HepG2 (cell line): ENCODE measurements around the gene KCNT2. TPM values are rescaled to one million over a fixed set of nuclear protein-coding genes. Genes with fewer than 3 reads are reported as not detected.

Experiments used
- ATAC-seq: fragments of 200-7000 bp; cut with Tn5 transposase; 3 replicates; pipeline ENCODE4 v1.9.1; 2020; ENCODE audit warnings: mild to moderate bottlenecking, moderate library complexity
- BruUV-seq: library from RNA; stranded (reverse); fragments of 400-500 nt; replicated peaks from 2 replicates; lab custom pipeline; 2021; lab: Mats Ljungman, UMichigan
- CTCF ChIA-PET: fragments of 300-600 bp; formaldehyde crosslinking; extraction: SDS; loops from one replicate; lab custom pipeline; 2021; ENCODE audit warnings: low total read pairs, inconsistent platforms, low intra/inter-chr PET ratio; lab: Yijun Ruan, JAX
- POLR2A ChIA-PET: fragments of 350-600 bp; sonication (Branson Sonifier 250); formaldehyde crosslinking; loops from one replicate; lab custom pipeline; 2020; ENCODE audit warnings: antibody characterized with exemption, inconsistent platforms; lab: Yijun Ruan, JAX
- DNase-seq: peaks from one replicate; pipeline ENCODE4 v3.0.0-alpha.2; 2015; ENCODE audit warnings: low spot score
- FAIRE-seq: peaks from 3 replicates; lab custom pipeline; 2011; peaks lifted over from hg19 to GRCh38; lab: Jason Lieb, UNC
- H2AFZ ChIP-seq: one replicate; pipeline ENCODE4 v1.6.1; 2011; ENCODE audit warnings: low read length, inconsistent platforms
- H3K27ac ChIP-seq: fragments of 300-600 bp; 3 replicates; pipeline ENCODE4 v1.8.0; 2011; ENCODE audit warnings: mixed run types, mild to moderate bottlenecking, mixed read lengths, low read length, inconsistent platforms; ENCODE audit not compliant: insufficient read depth; ENCODE audit errors: extremely low read length
- H3K27me3 ChIP-seq, 2 experiments: fragments of 200-600 bp in 1 of 2; 2 replicates in 1 of 2; 3 replicates in 1 of 2; pipeline versions ENCODE4 v1.6.0 to v1.8.0; 2011; ENCODE audit warnings: low read length in 2 of 2, mild to moderate bottlenecking in 2 of 2, moderate library complexity in 2 of 2, inconsistent platforms in 1 of 2; ENCODE audit not compliant: insufficient read depth in 2 of 2, control insufficient read depth in 1 of 2
- H3K36me3 ChIP-seq, 2 experiments: fragments of 200-600 bp in 1 of 2; replicated peaks in 1 of 2; 2 replicates in 1 of 2; 3 replicates in 1 of 2; pipeline versions ENCODE4 v1.5.1 to v1.8.0; 2011; ENCODE audit warnings: low read length in 2 of 2, inconsistent platforms in 1 of 2; ENCODE audit not compliant: insufficient read depth in 2 of 2, control insufficient read depth in 1 of 2
- H3K4me1 ChIP-seq: 2 replicates; pipeline ENCODE4 v1.5.1; 2012; ENCODE audit warnings: low read length, inconsistent platforms; ENCODE audit not compliant: insufficient read depth
- H3K4me2 ChIP-seq: 2 replicates; pipeline ENCODE4 v1.6.0; 2011; ENCODE audit warnings: low read depth, low read length, inconsistent platforms
- H3K4me3 ChIP-seq, 3 experiments: fragments of 200-600 bp in 1 of 3; sonication (generic), shearing (Covaris generic) in 1 of 3; replicated peaks in 1 of 3; 2 replicates each; pipeline ENCODE4 v1.5.1; 2011 to 2016; ENCODE audit warnings: low read length in 3 of 3, inconsistent platforms in 2 of 3, low read depth in 2 of 3, mild to moderate bottlenecking in 2 of 3, control low read depth in 1 of 3, mixed read lengths in 1 of 3; ENCODE audit not compliant: insufficient read depth in 1 of 3
- H3K79me2 ChIP-seq: one replicate; pipeline ENCODE4 v1.6.1; 2011; ENCODE audit warnings: low read length, inconsistent platforms; ENCODE audit not compliant: insufficient read depth
- H3K9ac ChIP-seq: 2 replicates; pipeline ENCODE4 v1.6.0; 2011; ENCODE audit warnings: mild to moderate bottlenecking, low read depth, low read length, inconsistent platforms; ENCODE audit not compliant: insufficient read depth
- H3K9me3 ChIP-seq: 2 replicates; pipeline ENCODE4 v1.5.1; 2012; ENCODE audit warnings: mild to moderate bottlenecking, low read length
- H4K20me1 ChIP-seq: 2 replicates; pipeline ENCODE4 v1.6.0; 2011; ENCODE audit warnings: inconsistent platforms, mild to moderate bottlenecking, low read length, moderate library complexity; ENCODE audit not compliant: insufficient read depth
- AKNA ChIP-seq: sonication (generic); formaldehyde crosslinking; IDR thresholded peaks from 2 replicates; pipeline ENCODE4 v1.4.0; 2020; ENCODE audit warnings: missing genetic modification reagents, borderline replicate concordance
- ATRX ChIP-seq: sonication (generic); formaldehyde crosslinking; IDR thresholded peaks from 2 replicates; pipeline ENCODE4 v1.4.0; 2020; ENCODE audit warnings: missing genetic modification reagents, borderline replicate concordance
- CCDC6 ChIP-seq: sonication (generic); formaldehyde crosslinking; IDR thresholded peaks from 2 replicates; pipeline ENCODE4 v1.8.1; 2022; ENCODE audit warnings: mild to moderate bottlenecking, missing genetic modification reagents, moderate library complexity
- FOXC1 ChIP-seq: sonication (generic); formaldehyde crosslinking; IDR thresholded peaks from 2 replicates; pipeline ENCODE4 v1.8.0; 2022; ENCODE audit warnings: mild to moderate bottlenecking, missing genetic modification reagents, borderline replicate concordance
- HNRNPUL1 ChIP-seq: fragments of 200-400 bp; formaldehyde crosslinking; IDR thresholded peaks from 2 replicates; pipeline ENCODE4 v1.6.1; 2017; ENCODE audit warnings: low read depth, mild to moderate bottlenecking, low read length, moderate library complexity
- RARA ChIP-seq: IDR thresholded peaks from 2 replicates; pipeline ENCODE4 v1.6.1; 2016; ENCODE audit warnings: missing genetic modification reagents, missing compliant biosample characterization
- SETDB1 ChIP-seq: sonication (generic); formaldehyde crosslinking; IDR thresholded peaks from 2 replicates; pipeline ENCODE4 v1.5.1; 2020; ENCODE audit warnings: missing genetic modification reagents, mild to moderate bottlenecking, borderline replicate concordance
- SNAPC2 ChIP-seq: sonication (generic); formaldehyde crosslinking; IDR thresholded peaks from 2 replicates; pipeline ENCODE4 v1.8.1; 2022; ENCODE audit warnings: mild to moderate bottlenecking, missing genetic modification reagents
- THRA ChIP-seq: sonication (generic); formaldehyde crosslinking; IDR thresholded peaks from 2 replicates; pipeline ENCODE4 v1.4.0; 2020; ENCODE audit warnings: missing genetic modification reagents, borderline replicate concordance
- TSC22D2 ChIP-seq: sonication (generic); formaldehyde crosslinking; IDR thresholded peaks from 2 replicates; pipeline ENCODE4 v1.5.1; 2020; ENCODE audit warnings: missing genetic modification reagents, mild to moderate bottlenecking, borderline replicate concordance
- ZNF264 ChIP-seq: sonication (generic); formaldehyde crosslinking; IDR thresholded peaks from 2 replicates; pipeline ENCODE4 v1.4.0; 2020; ENCODE audit warnings: missing genetic modification reagents
- ZNF317 ChIP-seq: sonication (generic); formaldehyde crosslinking; IDR thresholded peaks from 2 replicates; pipeline ENCODE4 v1.5.0; 2020; ENCODE audit warnings: mild to moderate bottlenecking, missing genetic modification reagents
- ZNF484 ChIP-seq: sonication (generic); formaldehyde crosslinking; IDR thresholded peaks from 2 replicates; pipeline ENCODE4 v1.5.1; 2020; ENCODE audit warnings: mild to moderate bottlenecking, low read depth, missing genetic modification reagents, borderline replicate concordance
- ZNF850 ChIP-seq: sonication (generic); formaldehyde crosslinking; conservative IDR thresholded peaks from 2 replicates; pipeline ENCODE4 v1.9.0; 2021; ENCODE audit warnings: mild to moderate bottlenecking, missing genetic modification reagents
- WGBS: methylation state at CpG from one replicate; pipeline ENCODE4 v1.1.6; 2017; ENCODE audit warnings: low lambda C conversion rate; 5-methylcytosine and 5-hydroxymethylcytosine counted together
- in situ Hi-C: cut with HindIII; loops from 2 replicates; pipeline ENCODE4 v1.10.0; 2017; ENCODE audit warnings: low pct_unique_long_range_greater_than_20kb; ENCODE audit not compliant: extremely low pct_ligation_motif_present
- intact Hi-C: fragments of 100-400 bp; cut with micrococcal nuclease; formaldehyde crosslinking; loops from one replicate; pipeline ENCODE4 v1.10.0; 2022; ENCODE audit not compliant: unreplicated experiment
- polyA plus RNA-seq, 8 experiments: library from polyadenylated mRNA; depleted of rRNA in 3 of 8; stranded (reverse) in 7 of 8; unstranded in 1 of 8; fragments of >200 nt; fragmentation: Illumina TruSeq in 4 of 8; extraction: Trizol in 4 of 8; gene quantifications; 2 replicates each; pipeline versions ENCODE4 v1.2.1 to v1.2.3, GENCODE V29; 2011 to 2016; ENCODE audit warnings: low read depth in 4 of 8, missing spikeins in 1 of 8, mixed read lengths in 1 of 8; ENCODE audit not compliant: insufficient read depth in 1 of 8
- total RNA-seq, 5 experiments: library from RNA; depleted of rRNA; stranded (reverse); fragments of >200 nt; fragmentation: Illumina TruSeq; extraction: Trizol; gene quantifications; 2 replicates each; pipeline ENCODE4 v1.2.3, GENCODE V29; 2016; ENCODE audit warnings: low read depth in 1 of 5

KCNT2 gene
- total and polyA plus RNA-seq, 2 of the 13 experiments (the other 11 are each of a cell fraction or from before 2014, with no cell fraction given): not detected

GRCh38 chr1:196651637-196652215 is 43.5 kb upstream of the KCNT2 start, which contains the start of gene CFH (continued):
- no peak for TF ChIP-seq AKNA (CRISPR knock-in tag)
- TF ChIP-seq ZNF317 (CRISPR knock-in tag): no peak

GRCh38 chr1:196651079-196651478 is 42.8 kb upstream of the KCNT2 start:
- in situ Hi-C loops (loop anchor here (10.0 kb wide), 1 partner anchor 306 kb away; no protein-coding TSS in a partner anchor), intact Hi-C loops (no loop called here)
- POLR2A ChIA-PET: no interaction called here
- no peak overlapping the region for H3K4me3 ChIP-seq
- WGBS: 24% methylated on average over 3 of the region's 3 CpGs
- DNase-seq (no peak), ATAC-seq (no peak), FAIRE-seq (no peak)
- H3K27ac ChIP-seq: no peak overlapping the region
- H3K4me2 ChIP-seq: no peak overlapping the region
- no peak overlapping the region for H2AFZ ChIP-seq
- H3K36me3 ChIP-seq: no peaks in the 10 kb centered on the region
- no TSS peak for BruUV-seq
- H3K9ac ChIP-seq: no peak overlapping the region
- H3K4me1 ChIP-seq: no peaks in the 10 kb centered on the region
- H3K9me3 ChIP-seq: no peaks in the 10 kb centered on the region
- CTCF ChIA-PET: no interaction called here
- H3K27me3 ChIP-seq: no peaks in the 10 kb centered on the region
- H4K20me1 ChIP-seq: no peaks in the 10 kb centered on the region
- no peaks in the 10 kb centered on the region for H3K79me2 ChIP-seq
- TF ChIP-seq HNRNPUL1: no peak
- TF ChIP-seq RARA (CRISPR knock-in tag): no peak
- no peak for TF ChIP-seq TSC22D2 (CRISPR knock-in tag)
- TF ChIP-seq SETDB1: no peak
- no peak for TF ChIP-seq ZNF264 (CRISPR knock-in tag)
- TF ChIP-seq ATRX (CRISPR knock-in tag): no peak
- no peak for TF ChIP-seq SNAPC2 (CRISPR knock-in tag)
- TF ChIP-seq ZNF484: no peak
- no peak for TF ChIP-seq FOXC1 (CRISPR knock-in tag)
- no peak for TF ChIP-seq ZNF850 (CRISPR knock-in tag)
- TF ChIP-seq THRA (CRISPR knock-in tag): no peak
- TF ChIP-seq CCDC6 (CRISPR knock-in tag): no peak
